AG09319 (cell line): ENCODE measurements around the gene MAP2K5.

ENCODE experiments used
- DNase-seq: peaks from one replicate; pipeline ENCODE4 v3.0.0-alpha.2; 2010; ENCODE audit warnings: low read depth; ENCODE audit errors: extremely low read depth
- CTCF ChIP-seq: IDR thresholded peaks from 2 replicates; pipeline ENCODE4 v1.5.1; 2011; ENCODE audit warnings: low read depth, mild to moderate bottlenecking, inconsistent platforms, low read length, moderate library complexity

Gene MAP2K5

GRCh38 chr15:67824976-67825880 lies 282.7 kb downstream of the MAP2K5 start, which contains the start of gene SKOR1:
SKOR1 (plus strand) TSS chr15:67825509; CDS start chr15:67825603, 94 bp downstream.
- DNase-seq, result no peak
- no peak for TF ChIP-seq CTCF

GRCh38 chr15:67825881-67826716 lies 283.6 kb downstream of the MAP2K5 start:
- no peak for TF ChIP-seq CTCF
- no peak for DNase-seq

- no peak for TF ChIP-seq CTCF
- DNase-seq, result no peak
Observed at GRCh38 chr15:67826717-67827561, 284.4 kb downstream of the MAP2K5 start.

- no peak for TF ChIP-seq CTCF
- no peak for DNase-seq
Observed at GRCh38 chr15:67827562-67828277, 285.2 kb downstream of the MAP2K5 start.

GRCh38 chr15:67828278-67828968 lies 285.9 kb downstream of the MAP2K5 start:
- no peak for DNase-seq
- no peak for TF ChIP-seq CTCF
